Hematopoietic multipotent progenitor cell treated with erythropoietin and hydrocortisone succinate and interleukin-3 and kit ligand, for 4 days (in vitro differentiated cells): ENCODE measurements around the gene ARPC5.
A peak's percentile ranks its signal among the peaks of the same experiment; 100 is the strongest.
"Not testable (repeated sequence)": the region's sequence is repeated elsewhere in the genome, so short reads cannot be mapped to it uniquely, and the experiment has no call there.

Experiments used
- DNase-seq: peaks from one replicate; pipeline ENCODE4 v3.0.0-alpha.2; 2015

Gene ARPC5

DNA sequence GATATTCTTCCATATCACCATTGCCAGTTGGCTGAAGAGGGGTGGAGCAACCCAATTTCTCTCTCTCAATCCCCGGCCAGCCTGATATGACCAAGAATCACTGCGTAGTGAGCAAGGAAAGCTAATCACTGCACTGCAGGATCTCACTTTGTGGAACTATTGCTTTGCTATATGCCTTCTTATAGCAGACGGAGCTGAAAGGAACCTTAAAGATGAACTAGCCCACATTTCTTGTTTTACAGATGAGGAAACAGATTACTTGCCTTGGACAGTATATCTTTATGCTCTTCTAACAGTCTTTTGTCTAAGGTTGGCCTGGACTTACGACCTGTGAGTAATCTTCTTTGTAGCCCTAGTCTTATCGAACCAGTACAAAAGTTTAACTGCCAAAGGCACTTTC lies 9.9 kb upstream of the ARPC5 start:
- DNase-seq = peak; percentile 71

DNA sequence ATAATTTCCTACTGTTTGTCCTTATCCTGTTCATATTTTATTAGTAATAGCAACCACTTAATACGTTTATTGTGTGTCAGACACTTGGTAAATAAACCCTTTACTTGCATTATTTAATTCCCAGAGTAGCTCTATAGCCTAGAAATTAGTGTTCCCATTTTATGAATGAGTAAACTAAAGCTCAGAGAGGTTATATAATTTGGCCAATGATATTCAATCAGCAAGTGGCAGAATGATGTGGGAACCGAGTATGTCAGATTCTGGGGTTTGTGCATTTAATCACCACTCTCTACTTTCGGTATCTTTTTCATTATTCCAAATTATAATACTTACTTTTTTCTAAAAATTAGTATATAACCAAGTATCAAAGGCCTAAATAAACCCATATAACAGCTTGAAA lies 6.6 kb upstream of the ARPC5 start:
- no peak for DNase-seq

DNA sequence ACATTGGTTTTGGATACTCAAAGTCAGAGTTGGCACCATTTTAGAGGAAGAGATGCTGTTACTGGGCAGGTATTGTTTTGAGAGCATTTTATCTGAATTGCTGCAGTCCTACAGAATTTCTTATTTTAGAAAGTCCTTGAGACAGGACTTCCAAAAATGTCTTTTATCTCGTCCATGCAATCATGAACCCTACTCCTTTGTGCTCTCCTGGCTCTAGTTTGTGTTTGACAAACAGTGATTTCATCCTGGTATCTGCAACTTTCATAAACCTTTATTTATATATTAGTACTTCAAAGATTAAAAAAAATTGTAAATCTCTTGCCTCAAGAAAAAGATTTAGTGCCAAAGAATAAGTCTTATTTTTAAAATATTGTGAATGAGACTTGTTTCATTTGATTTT lies 4.6 kb upstream of the ARPC5 start:
- no peak for DNase-seq

DNA sequence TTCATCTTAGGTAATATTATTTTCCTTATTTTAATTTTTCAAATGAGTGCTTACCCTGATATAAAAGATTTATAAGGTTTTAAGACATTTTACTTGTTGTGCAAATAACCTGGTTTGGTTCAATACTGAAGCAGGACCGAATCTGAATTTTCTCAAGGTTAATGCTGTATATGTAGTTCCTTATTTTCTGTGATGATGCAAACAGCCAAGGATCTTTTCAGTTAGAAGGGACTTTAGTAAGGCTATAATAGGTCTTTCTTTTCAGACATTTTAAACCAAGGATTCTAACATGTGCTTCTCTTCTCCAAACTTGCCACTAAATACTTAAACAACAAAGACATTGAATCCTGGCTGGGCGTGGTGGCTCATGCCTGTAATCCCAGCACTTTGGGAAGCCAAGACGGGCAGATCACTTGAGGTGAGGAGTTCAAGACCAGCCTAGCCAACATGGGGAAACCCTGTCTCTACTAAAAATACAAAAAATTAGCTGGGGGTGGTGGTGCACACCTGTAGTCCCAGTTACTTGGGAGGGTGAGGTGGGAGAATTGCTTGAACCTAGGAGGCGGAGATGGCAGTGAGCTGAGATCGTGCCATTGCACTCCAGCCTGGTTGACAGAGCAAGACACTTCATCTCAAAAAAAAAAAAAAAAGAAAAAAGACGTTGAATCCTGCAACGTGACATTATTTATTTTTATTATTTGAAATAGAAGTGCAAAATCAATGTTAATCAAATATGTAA lies 3.2 kb upstream of the ARPC5 start:
- peak; percentile 30 for DNase-seq

DNA sequence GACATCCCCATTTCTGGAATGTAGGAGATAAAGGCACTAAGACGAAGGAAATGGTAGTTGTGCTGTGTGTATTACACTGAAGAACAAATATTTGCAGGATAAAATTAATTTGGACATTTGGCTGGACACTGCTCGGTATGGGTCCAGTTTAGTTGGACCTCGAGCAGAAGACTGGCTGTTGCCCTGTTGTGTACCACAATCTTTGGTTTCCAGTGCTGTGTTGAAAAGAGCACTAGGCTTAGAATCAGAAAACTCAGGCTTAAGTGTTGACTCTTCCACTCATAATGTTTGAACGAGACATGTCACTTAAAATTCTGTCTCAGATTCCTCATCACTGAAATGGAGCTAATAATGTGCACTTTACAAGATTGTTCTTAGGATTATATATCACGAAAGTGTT lies 1.2 kb upstream of the ARPC5 start:
- DNase-seq = no peak

DNA sequence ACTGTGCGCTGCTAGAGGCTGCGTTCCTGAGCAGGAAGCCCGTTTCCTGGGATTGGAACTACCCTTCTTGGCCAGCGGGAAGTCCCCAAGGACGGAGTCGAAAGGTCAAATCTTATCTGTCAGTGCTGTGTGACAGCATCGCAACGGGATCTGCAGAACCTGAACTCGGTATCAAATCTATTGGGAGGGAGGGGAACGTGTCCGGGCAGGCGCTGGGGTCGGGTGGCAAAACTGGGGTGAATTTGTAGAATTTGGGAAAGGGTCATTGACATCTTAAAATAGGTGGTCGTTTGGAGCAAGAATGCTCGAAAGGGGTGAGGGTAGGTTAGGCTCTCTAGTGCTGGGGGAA lies 725 bp upstream of the ARPC5 start:
- no peak for DNase-seq

DNA sequence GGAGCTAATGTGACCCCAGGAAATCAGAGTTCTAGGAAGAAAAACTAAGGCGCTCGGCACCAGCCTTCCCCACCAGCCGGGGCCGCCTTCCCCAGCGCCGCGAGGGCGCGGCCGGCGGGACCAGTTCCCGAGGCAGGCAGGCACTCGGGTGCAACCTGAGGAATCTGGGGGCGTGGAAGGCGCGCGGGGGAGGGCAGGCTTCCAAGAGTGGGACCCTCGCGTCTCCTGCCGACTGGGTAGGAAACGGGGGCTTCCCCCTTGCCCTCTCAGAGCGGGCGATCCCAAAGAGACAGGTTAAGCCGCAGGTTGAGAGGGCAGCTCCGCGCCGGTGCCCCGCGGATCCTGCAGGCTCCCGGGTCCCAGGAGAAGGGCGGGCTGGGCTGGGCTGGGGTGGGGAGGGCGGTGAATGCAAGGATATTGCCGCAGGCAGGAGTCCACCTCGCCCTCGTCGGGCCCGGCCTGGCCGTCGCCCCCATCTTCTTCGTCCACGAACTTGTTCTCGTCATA lies 431 bp downstream of the ARPC5 start:
- DNase-seq = peak; percentile 33

DNA sequence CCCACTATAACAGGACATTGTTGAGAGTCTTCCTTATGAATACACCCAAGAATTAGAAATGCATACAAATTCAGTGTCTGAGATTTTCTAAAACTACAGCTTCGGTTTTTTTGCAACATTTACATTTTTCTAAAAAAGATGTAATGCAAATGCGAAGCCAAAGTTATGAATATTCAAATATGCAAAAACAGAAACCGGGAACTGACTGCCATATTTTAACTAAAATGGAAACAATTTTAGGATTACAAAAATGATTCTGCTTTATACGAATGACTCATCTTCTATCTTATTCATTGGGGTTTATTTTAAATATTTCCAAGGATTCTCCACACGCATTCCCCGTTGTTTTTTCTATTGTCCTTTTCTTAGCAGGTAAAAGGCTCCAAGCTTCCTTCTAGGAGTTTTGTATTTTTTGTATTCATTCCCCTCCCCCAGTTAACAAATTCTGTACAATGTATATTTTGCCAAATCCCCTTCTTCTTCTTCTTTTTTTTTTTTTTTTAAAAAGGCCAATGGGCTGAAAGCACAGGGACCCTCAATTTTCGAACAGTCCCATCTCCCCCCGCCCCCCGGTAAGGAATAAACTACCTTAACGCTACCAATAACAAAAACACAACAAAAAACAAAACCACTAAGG lies 1.0 kb downstream of the ARPC5 start:
- DNase-seq = no peak

DNA sequence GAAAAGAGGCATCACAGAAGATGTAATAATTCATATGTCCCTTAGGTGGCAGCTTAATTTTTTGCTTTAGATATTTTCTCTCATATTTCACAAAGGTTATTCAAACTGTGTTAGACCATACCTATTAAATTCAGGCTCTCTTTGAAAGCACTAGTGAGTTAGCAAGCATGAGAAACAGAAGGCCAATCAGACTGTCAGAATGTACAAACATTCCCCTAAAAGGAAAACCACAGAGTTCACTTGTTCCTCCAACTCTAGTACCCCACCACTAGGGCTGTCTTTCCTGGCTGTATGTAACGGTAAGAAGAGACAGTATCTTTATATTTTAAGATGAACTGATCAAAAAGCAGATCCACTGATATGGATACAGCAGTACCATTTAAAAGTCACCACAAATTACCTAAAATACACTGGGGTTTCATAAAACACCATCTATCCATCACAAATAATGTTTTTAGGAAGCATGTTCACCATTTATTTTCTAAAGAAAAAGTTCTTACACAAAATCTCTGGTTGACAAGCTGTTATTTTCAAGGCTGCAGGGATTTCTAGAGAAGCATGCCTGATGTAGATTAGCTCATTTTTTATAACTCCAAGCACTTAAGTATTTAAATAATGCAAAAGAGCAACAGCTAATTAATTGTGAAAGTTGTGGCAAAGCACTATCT lies 1.8 kb downstream of the ARPC5 start:
- DNase-seq = peak; percentile 86

DNA sequence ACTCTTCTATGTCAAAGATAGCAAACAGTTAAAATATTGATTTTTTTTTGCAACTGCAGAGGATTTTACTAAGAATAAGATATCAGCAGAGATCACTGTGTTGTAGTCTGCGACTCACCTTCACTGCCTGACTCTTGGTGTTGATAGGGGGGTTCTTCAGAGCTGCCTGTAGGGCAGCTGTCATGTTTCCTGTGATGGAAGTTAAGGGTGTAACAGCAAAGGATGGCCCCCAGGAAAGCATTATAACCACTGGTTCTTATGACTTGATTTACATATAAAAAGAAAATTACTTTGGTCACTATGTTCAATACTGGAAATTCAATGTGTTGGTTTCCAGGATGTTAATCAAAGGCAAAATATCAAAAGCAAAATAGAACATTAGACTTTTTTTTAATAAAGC lies 2.6 kb downstream of the ARPC5 start:
- DNase-seq = no peak

DNA sequence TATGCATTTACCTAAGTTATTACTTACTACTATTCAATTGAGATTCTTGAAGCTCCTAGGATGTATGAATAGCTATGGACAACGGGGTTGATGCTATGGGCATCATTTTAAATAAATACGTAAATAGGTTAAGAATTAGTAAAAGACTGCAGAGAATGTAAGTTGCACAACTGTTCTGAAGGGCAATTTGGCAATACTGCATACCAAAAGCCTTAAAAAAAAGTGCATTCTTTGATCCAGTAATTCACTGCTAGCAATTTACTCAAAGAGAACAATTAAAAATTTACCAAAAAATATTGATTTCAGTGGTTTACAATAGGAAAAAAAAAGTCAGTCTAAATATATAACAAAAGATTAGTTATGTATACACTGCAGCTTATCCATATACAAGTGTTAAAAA lies 3.5 kb downstream of the ARPC5 start:
- no peak for DNase-seq

DNA sequence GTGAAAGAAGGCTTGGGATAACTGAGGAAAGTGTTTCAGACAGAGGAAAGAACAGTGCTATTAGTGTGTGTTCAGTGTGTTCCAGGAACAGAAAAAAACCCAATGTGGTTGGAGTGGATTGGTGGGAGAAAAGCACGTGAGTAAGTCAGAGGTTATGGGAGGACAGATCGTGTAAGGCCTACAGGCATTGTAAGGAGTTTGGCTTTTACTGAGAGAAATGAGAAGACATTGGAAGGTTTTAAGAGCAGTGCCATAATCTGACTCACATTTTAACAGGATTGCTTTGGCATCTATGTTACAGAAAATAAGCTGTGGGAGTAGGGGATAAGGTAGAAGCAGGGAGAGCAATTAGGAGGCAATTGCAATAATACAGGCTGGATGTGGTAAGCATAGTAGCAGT lies 4.8 kb downstream of the ARPC5 start:
- DNase-seq = no peak

DNA sequence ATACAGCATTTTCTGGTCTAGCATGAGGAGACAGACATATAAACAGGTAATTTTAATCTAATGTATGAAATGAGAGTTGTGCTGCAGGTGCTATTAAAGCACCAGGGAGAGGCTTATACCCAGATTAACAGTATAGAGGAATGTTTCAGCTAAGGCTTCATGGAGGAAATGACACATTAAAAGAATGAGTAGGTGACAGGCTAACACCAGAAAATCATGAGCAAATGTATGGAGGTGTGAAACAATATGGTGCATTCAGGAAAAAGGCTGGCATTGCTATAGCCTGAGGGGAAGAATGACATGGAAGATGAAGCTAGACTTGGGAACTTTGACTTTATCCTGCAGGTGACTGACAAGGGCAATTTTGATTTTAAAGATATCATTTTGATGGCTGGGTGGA lies 7.0 kb downstream of the ARPC5 start:
- DNase-seq = no peak

DNA sequence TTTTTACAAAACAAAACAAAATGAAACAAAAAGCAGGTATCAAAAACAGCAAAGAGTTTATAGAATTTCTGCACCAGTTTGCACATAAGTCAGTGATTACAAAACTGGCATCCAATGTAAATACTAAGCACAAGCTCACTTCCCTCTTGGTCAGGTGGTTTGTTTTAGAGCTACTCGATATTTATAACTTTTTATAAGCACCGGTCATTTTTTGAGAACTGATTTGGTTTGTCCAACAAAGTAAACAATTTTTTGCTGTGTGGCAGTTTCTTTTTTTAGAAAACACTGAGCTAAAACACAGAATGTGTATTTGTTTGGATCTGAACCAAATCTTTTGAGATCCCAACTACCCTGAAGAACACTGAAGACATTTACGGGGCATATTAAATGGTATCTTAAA lies 9.3 kb downstream of the ARPC5 start:
- not testable (repeated sequence) for DNase-seq

DNA sequence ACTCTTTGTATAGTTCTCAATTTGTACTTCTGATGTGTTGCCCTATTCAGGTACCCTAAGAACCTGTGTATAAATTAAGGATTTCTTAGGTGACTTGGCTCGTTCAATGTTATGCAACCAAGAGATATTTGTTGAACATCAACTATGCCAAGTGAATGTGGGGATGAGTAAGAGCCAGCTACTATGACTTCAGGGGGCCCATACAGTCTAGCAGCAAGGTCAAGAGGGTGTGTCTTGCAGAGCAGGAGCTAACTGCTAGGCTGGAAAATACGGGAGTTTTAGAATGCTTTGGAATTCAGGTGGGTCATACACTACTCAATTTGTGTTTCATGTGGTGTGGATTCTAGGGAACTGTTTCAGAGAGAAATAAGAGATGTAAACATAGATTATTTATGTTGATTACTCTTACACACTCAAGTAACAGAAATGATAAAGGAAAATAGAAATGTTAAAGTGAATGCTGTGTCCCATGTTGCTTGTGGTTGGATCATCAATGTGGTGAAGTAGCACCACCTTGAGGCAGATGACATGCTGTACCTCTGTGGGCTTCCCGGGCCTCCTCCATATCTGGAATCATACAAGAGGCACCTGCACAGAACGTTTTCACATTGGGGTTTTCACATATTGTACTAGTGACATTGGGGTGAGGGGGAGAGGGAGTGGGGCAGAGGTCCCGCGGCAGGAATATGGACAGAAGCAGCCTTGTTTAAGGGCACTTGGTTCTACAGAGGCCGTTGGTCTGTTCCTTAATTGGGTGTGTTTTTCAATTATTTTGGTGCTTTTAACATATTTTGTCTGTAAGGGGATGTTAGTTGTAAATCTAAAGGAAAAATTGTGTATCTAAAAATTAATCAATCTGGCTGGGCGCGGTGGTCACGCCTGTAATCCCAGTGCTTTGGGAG lies 12.4 kb downstream of the ARPC5 start:
- peak; percentile 82 for DNase-seq

DNA sequence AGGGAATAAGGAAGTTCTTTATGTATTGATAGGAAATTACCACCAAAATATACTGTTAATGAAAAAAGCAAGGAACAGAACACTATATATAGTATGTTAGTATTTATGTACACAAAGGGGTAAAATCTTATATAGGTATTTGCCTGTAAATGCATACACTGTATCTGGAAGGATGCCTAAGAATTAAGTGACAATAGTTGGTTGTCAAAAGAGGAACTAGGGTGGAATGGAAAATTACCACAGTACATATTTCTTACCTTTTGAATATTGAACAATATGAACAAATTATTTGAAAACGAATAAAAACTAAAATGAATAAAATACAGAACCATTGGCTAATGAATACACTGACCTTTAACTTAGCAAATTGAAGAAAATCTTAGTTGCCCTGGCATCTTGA lies 13.6 kb downstream of the ARPC5 start:
- peak; percentile 32 for DNase-seq

DNA sequence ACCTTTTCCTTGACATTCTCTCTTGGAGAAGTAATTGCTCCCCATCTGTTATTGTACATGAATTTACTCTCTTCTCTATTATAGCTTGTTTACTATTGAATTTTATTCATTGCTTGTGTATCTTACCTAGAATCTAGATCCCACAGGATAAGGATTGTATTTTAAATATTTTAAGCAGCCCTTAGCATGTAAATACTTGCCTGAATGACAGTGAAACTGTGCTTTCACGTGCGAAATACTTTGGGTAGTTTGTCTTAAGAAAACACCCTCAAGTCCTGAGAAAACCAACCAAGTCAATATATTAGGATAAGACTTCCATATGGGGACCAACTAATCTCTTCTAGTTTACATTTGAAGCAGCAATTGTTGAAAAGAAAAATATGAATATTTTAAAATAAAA lies 15.3 kb downstream of the ARPC5 start:
- no peak for DNase-seq

DNA sequence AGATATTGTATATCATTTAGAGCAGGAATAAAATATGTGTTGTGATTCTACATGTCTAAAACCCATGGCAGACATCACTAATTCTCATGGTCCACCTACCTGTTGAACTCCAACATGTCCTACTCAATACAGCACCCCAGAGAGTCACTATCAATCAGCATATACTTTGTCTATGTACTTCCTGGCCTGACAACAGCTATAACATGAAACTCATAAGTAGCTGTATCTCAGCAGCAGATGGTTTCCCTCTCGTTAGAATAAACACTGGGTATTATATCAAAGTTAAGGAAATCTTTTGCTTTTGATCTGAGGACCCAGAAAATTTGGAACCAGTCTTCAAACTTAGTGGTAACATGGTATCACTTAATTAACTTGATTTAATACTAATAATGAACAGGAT lies 15.8 kb downstream of the ARPC5 start:
- DNase-seq = no peak

DNA sequence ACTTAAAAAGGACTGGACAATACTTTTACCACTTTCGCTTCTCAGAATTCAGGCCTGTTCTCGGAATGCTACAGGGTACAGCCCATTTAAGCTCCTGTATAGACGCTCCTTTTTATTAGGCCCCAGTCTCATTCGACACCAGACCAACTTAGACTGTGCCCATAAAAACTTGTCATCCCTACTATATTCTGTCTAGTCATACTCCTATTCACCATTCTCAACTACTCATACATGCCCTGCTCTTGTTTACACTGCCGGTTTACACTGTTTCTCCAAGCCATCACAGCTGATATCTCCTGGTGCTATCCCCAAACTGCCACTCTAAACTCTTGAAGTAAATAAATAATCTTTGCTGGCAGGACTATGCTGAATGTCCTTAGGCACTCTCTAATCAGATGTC lies 17.4 kb downstream of the ARPC5 start:
- not testable (repeated sequence) for DNase-seq

DNA sequence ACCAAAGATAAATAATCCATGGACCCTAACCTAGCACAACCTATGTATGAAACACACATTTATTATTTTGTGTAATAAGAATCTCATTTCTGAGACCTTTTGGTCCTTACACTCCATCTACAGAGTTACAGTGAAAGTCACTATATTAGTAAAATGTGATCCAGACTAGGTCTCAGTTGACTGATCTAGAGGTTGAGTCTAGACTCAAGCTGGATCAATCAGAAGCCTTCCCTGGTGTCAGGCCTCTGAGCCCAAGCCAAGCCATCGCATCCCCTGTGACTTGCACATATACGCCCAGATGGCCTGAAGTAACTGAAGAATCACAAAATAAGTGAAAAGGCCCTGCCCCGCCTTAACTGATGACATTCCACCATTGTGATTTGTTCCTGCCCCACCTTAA lies 22.6 kb downstream of the ARPC5 start:
- DNase-seq = not testable (repeated sequence)

DNA sequence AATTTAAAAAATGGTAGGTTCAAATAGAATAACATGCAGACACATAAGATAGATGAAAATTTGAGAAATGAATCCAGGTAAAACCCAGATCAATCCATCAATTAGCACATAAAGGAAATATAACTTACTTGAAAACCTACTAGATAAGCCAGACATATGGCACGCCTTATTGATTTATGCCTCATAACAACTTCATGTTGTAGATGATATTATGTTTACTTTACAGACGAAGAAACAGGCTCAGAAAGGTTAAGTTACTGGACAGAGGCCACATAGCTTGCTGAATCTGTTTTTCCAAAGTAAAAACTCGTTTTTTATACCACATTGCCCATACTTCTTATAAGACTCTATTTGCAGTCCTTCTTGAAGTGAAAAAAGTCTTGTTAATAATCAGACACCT lies 23.2 kb downstream of the ARPC5 start:
- no peak for DNase-seq

DNA sequence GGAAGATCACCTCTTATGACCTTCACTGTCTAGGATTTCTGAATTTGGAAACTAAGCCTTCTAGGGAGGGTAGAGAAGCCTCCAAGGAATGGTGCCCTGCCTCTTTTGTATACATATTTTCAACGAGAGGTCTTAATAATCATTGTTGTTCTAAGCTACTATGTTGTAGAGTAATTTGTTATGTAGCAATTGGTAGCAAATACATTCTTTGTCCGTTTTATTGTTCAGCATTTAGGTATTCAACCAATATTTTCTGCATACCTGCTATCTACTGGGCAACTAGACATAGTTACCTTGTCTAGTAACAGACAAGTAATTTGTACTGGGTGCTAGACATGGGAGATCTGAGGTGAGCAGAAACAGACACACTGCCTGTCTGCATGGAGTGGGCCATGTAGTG lies 24.6 kb downstream of the ARPC5 start:
- DNase-seq = no peak

DNA sequence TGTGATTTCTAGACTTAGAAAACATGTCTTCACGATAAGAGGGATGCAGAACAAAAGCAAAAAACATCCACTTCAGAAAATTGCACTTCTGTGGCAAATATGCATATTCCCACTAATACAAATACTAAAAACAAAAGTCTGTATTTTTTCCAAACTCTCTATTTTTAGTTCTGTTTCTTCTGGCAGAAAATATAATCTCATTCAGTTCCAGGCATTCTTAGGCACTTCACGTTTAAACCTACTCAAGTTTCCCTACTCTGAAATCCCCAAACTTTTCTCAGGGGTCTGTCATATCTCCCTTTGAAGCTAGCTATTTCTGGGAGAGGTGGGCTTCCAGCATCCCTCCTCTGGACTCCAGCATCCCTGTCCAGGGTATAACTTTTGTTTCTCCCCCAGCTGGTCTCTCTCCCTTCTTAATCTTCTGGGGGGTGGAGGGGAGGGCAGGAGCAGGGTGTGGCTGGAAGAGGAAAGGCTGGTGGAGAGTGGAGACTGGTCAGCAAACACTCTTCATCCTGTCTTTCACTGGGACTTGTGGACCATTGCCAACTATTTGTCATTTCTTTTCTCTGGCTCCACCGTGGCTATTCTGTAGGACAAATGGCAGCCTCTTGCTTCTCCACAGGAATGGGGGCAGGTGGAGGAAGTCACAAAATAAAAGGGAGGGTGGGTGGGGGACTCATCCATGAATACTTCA lies 25.7 kb downstream of the ARPC5 start:
- DNase-seq = no peak
